GM12878 (cell line): ENCODE results near the gene RNASEH2B. TPM values are rescaled to one million over a fixed set of nuclear protein-coding genes. Genes with fewer than 3 reads are reported as not detected.

Source experiments
- ATAC-seq: fragments of 200-7000 bp; cut with Tn5 transposase; 3 replicates; pipeline ENCODE4 v1.9.1; 2020; ENCODE audit warnings: mild to moderate bottlenecking, moderate library complexity
- BruUV-seq: library from RNA; stranded (reverse); fragments of 400-500 nt; replicated peaks from 2 replicates; lab custom pipeline; 2021; lab: Mats Ljungman, UMichigan
- CTCF ChIA-PET: fragments of 300-600 bp; sonication (Branson Sonifier 250); formaldehyde crosslinking; extraction: SDS; loops from one replicate; lab custom pipeline; 2021; ENCODE audit warnings: inconsistent platforms; lab: Yijun Ruan, JAX
- POLR2A ChIA-PET: fragments of 350-600 bp; formaldehyde crosslinking; extraction: SDS; loops from one replicate; lab custom pipeline; 2021; ENCODE audit warnings: inconsistent platforms; lab: Charles Lee
- RAD21 ChIA-PET: fragments of 300-600 bp; sonication (Branson Sonifier 250); formaldehyde crosslinking; loops from one replicate; lab custom pipeline; 2023; ENCODE audit warnings: antibody characterized with exemption; ENCODE audit not compliant: unreplicated experiment; lab: Charles Lee
- SMC1A ChIA-PET: fragments of 300-600 bp; sonication (Branson Sonifier 250); formaldehyde crosslinking; loops from one replicate; lab custom pipeline; 2023; ENCODE audit not compliant: unreplicated experiment, uncharacterized antibody; lab: Charles Lee
- DNase-seq: peaks from one replicate; pipeline ENCODE4 v3.0.0-alpha.2; 2011; ENCODE audit warnings: low read depth, low spot score
- FAIRE-seq: peaks from 3 replicates; lab custom pipeline; 2011; peaks lifted over from hg19 to GRCh38; lab: Jason Lieb, UNC
- H2AFZ ChIP-seq: 2 replicates; pipeline ENCODE4 v1.6.0; 2011; ENCODE audit warnings: low read depth, low read length, control low read depth; ENCODE audit not compliant: control insufficient read depth
- H3K27ac ChIP-seq: 2 replicates; pipeline ENCODE4 v1.5.1; 2011; ENCODE audit warnings: control low read depth; ENCODE audit not compliant: control insufficient read depth, insufficient read depth
- H3K27me3 ChIP-seq, 2 experiments: replicated peaks in 1 of 2; 2 replicates each; pipeline versions ENCODE4 v1.6.0 to v1.6.1; 2011; ENCODE audit warnings: low read length in 1 of 2; ENCODE audit not compliant: control insufficient read depth in 2 of 2, insufficient read depth in 2 of 2
- H3K36me3 ChIP-seq, 2 experiments: 2 replicates each; pipeline ENCODE4 v1.5.1; 2011; ENCODE audit warnings: low read length in 1 of 2; ENCODE audit not compliant: control insufficient read depth in 2 of 2, insufficient read depth in 2 of 2
- H3K4me1 ChIP-seq: 2 replicates; pipeline ENCODE4 v1.6.1; 2011; ENCODE audit warnings: mild to moderate bottlenecking, low read length, moderate library complexity, mixed read lengths; ENCODE audit not compliant: control insufficient read depth, insufficient read depth
- H3K4me2 ChIP-seq: 2 replicates; pipeline ENCODE4 v1.6.0; 2011; ENCODE audit warnings: control low read depth; ENCODE audit not compliant: control insufficient read depth, insufficient read depth
- H3K4me3 ChIP-seq: fragments of 200-600 bp; sonication (generic); 2 replicates; pipeline ENCODE4 v1.5.1; 2016
- H3K79me2 ChIP-seq: 2 replicates; pipeline ENCODE4 v1.6.0; 2011; ENCODE audit warnings: low read length; ENCODE audit not compliant: control insufficient read depth, insufficient read depth
- H3K9ac ChIP-seq: 2 replicates; pipeline ENCODE4 v1.8.0; 2011; ENCODE audit warnings: low read length, control low read depth, mixed read lengths; ENCODE audit not compliant: control insufficient read depth, insufficient read depth
- H3K9me3 ChIP-seq: replicated peaks from 3 replicates; pipeline ENCODE4 v1.5.1; 2011; ENCODE audit warnings: mild to moderate bottlenecking, low read length; ENCODE audit not compliant: control insufficient read depth, insufficient read depth
- H4K20me1 ChIP-seq: 2 replicates; pipeline ENCODE4 v1.6.0; 2011; ENCODE audit not compliant: control insufficient read depth, insufficient read depth
- ASH2L ChIP-seq: fragments of 300-600, 200-600 bp; sonication (generic); IDR thresholded peaks from 2 replicates; pipeline ENCODE4 v1.6.1; 2017; ENCODE audit warnings: low read depth, mild to moderate bottlenecking, borderline replicate concordance
- CHD1 ChIP-seq: IDR thresholded peaks from 2 replicates; pipeline ENCODE4 v1.6.1; 2012; ENCODE audit warnings: low read depth, low read length, improper control_type of control experiment
- CHD2 ChIP-seq: IDR thresholded peaks from 2 replicates; pipeline ENCODE4 v1.6.1; 2011; ENCODE audit warnings: low read depth, low read length, improper control_type of control experiment, borderline replicate concordance
- EZH2 ChIP-seq: IDR thresholded peaks from 2 replicates; pipeline ENCODE4 v1.6.1; 2012; ENCODE audit warnings: low read depth, mild to moderate bottlenecking, control low read depth, inconsistent platforms, low read length, borderline replicate concordance; ENCODE audit not compliant: control insufficient read depth
- MYC ChIP-seq: IDR thresholded peaks from 2 replicates; pipeline ENCODE4 v1.6.1; 2011; ENCODE audit warnings: mild to moderate bottlenecking, low read length, moderate library complexity, inconsistent platforms; ENCODE audit not compliant: insufficient read depth, insufficient replicate concordance, insufficient read length, severe bottlenecking
- PML ChIP-seq: IDR thresholded peaks from 2 replicates; pipeline ENCODE4 v1.6.1; 2012; ENCODE audit warnings: low read length, inconsistent platforms
- POU2F2 ChIP-seq: IDR thresholded peaks from 3 replicates; pipeline ENCODE4 v1.6.1; 2011; ENCODE audit warnings: low read depth, mild to moderate bottlenecking, low read length, borderline replicate concordance
- TBL1XR1 ChIP-seq: IDR thresholded peaks from 2 replicates; pipeline ENCODE4 v1.6.1; 2012; ENCODE audit warnings: low read depth, low read length, improper control_type of control experiment
- TCF12 ChIP-seq: IDR thresholded peaks from 2 replicates; pipeline ENCODE4 v1.6.1; 2011; ENCODE audit warnings: low read depth, mild to moderate bottlenecking, low read length
- WGBS: methylation state at CpG from one replicate; pipeline ENCODE4 v1.1.6; 2016; ENCODE audit warnings: low lambda C conversion rate; ENCODE audit not compliant: insufficient replicate concordance, insufficient coverage; ENCODE audit errors: missing lambda C conversion rate; 5-methylcytosine and 5-hydroxymethylcytosine counted together
- in situ Hi-C: fragments of 300-500 bp; cut with MboI; formaldehyde crosslinking; loops from 9 replicates; pipeline ENCODE4 v1.14.3; 2018; ENCODE audit warnings: mixed read lengths
- intact Hi-C: fragments of 100-400 bp; cut with micrococcal nuclease; formaldehyde crosslinking; loops from one replicate; pipeline ENCODE4 v1.14.2; 2022; ENCODE audit not compliant: unreplicated experiment
- polyA plus RNA-seq, 11 experiments: library from polyadenylated mRNA; depleted of rRNA in 4 of 11; unstranded in 6 of 11; stranded (reverse) in 5 of 11; fragments of >200 nt; fragmentation: Nextera tagmentation in 4 of 11; fragmentation: Illumina TruSeq in 1 of 11; extraction: Ambion mirVana in 4 of 11; extraction: Trizol in 1 of 11; gene quantifications; 1 replicate in 1 of 11; 2 replicates in 10 of 11; pipeline versions ENCODE4 v1.2.1 to v1.2.3, GENCODE V29; 2011 to 2016; ENCODE audit warnings: inconsistent platforms in 2 of 11, missing spikeins in 2 of 11, low read depth in 1 of 11
- total RNA-seq, 4 experiments: library from RNA; depleted of rRNA in 3 of 4; stranded (reverse); fragments of >200 nt in 3 of 4; fragmentation: Illumina TruSeq in 1 of 4; extraction: Trizol in 1 of 4; gene quantifications; 2 replicates each; pipeline versions ENCODE4 v1.2.1 to v1.2.3, GENCODE V29; 2013 to 2021
- TF ChIP-seq, protein P1 (sequence below): IDR thresholded peaks from 2 replicates; pipeline ENCODE4 v1.6.1; 2012; ENCODE audit warnings: low read depth, low read length, improper control_type of control experiment
- TF ChIP-seq, protein P2 (sequence below): fragments of 450-650 bp; IDR thresholded peaks from 2 replicates; pipeline ENCODE4 v1.6.1; 2018; ENCODE audit warnings: mild to moderate bottlenecking, low read depth, moderate library complexity; ENCODE audit not compliant: partially characterized antibody
- TF ChIP-seq, protein P3 (sequence below): fragments of 450-650 bp; IDR thresholded peaks from 2 replicates; pipeline ENCODE4 v1.6.1; 2017; ENCODE audit warnings: borderline replicate concordance

RNASEH2B gene
- total and polyA plus RNA-seq, 10 of the 15 experiments (the other 5 are each of a cell fraction or from before 2014, with no cell fraction given): 64.9 to 148 (median 97.3) TPM

DNA sequence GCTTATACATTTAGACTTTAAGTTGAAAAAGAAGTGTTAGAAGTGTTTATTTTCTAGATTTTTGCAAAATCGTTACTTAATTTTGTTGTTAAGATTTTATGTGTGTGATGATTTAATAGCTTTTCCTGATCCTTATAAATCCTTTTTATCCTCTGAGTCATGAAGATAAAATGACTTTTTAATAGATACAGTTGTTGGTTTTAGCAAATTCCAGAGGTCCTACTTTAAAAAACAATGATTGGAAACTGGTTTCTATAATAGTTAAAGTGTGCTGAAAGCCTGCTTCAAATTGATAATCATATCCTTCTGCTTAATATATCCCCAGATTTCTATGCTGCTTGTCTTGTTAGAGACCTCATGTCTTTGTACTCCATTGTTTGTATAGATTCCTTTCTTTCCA, 39.0 kb downstream of the RNASEH2B start (continued):
- TF ChIP-seq MYC: no peak
- TF ChIP-seq, all 136 proteins: peak for 0

DNA sequence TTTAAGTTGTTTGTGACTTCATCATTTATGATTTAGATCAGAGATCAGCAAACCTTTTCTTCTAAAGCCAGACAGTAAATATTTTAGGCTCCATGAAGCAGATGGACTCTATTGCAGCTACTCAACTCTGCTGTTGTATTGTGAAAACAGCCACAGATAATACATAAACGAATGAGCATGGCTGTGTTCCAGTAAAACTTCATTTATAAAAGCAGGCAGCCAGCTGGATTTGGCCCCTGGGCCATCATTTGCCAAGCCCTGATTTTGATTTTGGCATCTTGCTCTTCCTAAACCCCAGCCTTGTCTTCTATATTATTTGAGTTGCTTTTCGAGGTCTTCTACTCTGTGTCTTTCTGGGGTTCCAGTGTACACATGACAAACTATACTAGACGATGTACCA, 41.3 kb downstream of the RNASEH2B start:
- ChIA-PET POLR2A (no interaction called here), RAD21 (no interaction called here), SMC1A (interaction anchor here (1.0 to 1.4 kb wide), 2 partner anchors 9 to 11 kb away, joined by 3 to 4 read pairs; no protein-coding TSS in a partner anchor), CTCF (interaction anchor here (1.6 kb wide), 1 partner anchor 12 kb away, joined by 3 read pairs; no protein-coding TSS in a partner anchor)
- intact Hi-C loops (no loop called here), in situ Hi-C loops (no loop called here)
- FAIRE-seq (no peak), DNase-seq (no peak), ATAC-seq (no peak)
- Histone ChIP-seq H3K9ac (no peak overlapping the region), H3K4me1 (no peaks in the 10 kb centered on the region), H3K9me3 (no peaks in the 10 kb centered on the region), H3K36me3 (peaks cover 1 to 23% of the 10 kb centered on the region in 2 experiments), H3K27me3 (no peaks in the 10 kb centered on the region), H3K27ac (no peak overlapping the region), H3K79me2 (no peaks in the 10 kb centered on the region), H3K4me2 (no peak overlapping the region), H4K20me1 (no peaks in the 10 kb centered on the region), H3K4me3 (no peak overlapping the region), H2AFZ (no peak overlapping the region)
- TF ChIP-seq, protein P1, sequence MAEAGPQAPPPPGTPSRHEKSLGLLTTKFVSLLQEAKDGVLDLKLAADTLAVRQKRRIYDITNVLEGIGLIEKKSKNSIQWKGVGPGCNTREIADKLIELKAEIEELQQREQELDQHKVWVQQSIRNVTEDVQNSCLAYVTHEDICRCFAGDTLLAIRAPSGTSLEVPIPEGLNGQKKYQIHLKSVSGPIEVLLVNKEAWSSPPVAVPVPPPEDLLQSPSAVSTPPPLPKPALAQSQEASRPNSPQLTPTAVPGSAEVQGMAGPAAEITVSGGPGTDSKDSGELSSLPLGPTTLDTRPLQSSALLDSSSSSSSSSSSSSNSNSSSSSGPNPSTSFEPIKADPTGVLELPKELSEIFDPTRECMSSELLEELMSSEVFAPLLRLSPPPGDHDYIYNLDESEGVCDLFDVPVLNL: no peak
- TF ChIP-seq, protein P2, sequence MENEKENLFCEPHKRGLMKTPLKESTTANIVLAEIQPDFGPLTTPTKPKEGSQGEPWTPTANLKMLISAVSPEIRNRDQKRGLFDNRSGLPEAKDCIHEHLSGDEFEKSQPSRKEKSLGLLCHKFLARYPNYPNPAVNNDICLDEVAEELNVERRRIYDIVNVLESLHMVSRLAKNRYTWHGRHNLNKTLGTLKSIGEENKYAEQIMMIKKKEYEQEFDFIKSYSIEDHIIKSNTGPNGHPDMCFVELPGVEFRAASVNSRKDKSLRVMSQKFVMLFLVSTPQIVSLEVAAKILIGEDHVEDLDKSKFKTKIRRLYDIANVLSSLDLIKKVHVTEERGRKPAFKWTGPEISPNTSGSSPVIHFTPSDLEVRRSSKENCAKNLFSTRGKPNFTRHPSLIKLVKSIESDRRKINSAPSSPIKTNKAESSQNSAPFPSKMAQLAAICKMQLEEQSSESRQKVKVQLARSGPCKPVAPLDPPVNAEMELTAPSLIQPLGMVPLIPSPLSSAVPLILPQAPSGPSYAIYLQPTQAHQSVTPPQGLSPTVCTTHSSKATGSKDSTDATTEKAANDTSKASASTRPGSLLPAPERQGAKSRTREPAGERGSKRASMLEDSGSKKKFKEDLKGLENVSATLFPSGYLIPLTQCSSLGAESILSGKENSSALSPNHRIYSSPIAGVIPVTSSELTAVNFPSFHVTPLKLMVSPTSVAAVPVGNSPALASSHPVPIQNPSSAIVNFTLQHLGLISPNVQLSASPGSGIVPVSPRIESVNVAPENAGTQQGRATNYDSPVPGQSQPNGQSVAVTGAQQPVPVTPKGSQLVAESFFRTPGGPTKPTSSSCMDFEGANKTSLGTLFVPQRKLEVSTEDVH: no peak
- TF ChIP-seq TCF12 (no peak), EZH2 (no peak), CHD2 (no peak), CHD1 (no peak), TBL1XR1 (no peak), PML (no peak), POU2F2 (no peak), ASH2L (no peak)
- TF ChIP-seq, protein P3, sequence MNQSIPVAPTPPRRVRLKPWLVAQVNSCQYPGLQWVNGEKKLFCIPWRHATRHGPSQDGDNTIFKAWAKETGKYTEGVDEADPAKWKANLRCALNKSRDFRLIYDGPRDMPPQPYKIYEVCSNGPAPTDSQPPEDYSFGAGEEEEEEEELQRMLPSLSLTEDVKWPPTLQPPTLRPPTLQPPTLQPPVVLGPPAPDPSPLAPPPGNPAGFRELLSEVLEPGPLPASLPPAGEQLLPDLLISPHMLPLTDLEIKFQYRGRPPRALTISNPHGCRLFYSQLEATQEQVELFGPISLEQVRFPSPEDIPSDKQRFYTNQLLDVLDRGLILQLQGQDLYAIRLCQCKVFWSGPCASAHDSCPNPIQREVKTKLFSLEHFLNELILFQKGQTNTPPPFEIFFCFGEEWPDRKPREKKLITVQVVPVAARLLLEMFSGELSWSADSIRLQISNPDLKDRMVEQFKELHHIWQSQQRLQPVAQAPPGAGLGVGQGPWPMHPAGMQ: no peak
- no TSS peak for BruUV-seq
- WGBS: 65% methylated on average over 3 of the region's 3 CpGs
